Upper lobe of left lung (tissue), 4 donors: ENCODE measurements around the gene SCUBE1.

Experiments
- CTCF ChIP-seq, 6 experiments: fragments of 450-650 bp in 4 of 6; fragments of 200-600 bp in 2 of 6; sonication (generic) in 2 of 6; IDR thresholded peaks; one replicate each; pipeline ENCODE4 v1.5.1; 2016 to 2019; ENCODE audit warnings: antibody characterized with exemption in 6 of 6
- POLR2A ChIP-seq, 4 donors: fragments of 450-650 bp; IDR thresholded peaks; one replicate each; pipeline ENCODE4 v1.5.1; 2016 to 2017; ENCODE audit warnings: antibody characterized with exemption in 4 of 4, mild to moderate bottlenecking in 2 of 4

GRCh38 chr22:43376765-43377547, 33.8 kb upstream of the SCUBE1 start:
- no peak for TF ChIP-seq CTCF (IDR thresholded peaks at IDR 0.05)
- no peak for TF ChIP-seq POLR2A (IDR thresholded peaks at IDR 0.05)
